SKM-1 (cell line): ENCODE results near the gene IL15RA.
"Not testable (repeated sequence)": the region's sequence is repeated elsewhere in the genome, so short reads cannot be mapped to it uniquely, and the experiment has no call there.

Experiments used
- DNase-seq: peaks from one replicate; lab custom pipeline; 2025; ENCODE audit not compliant: unreplicated experiment; lab: John Stamatoyannopoulos, UW

Gene IL15RA

DNA sequence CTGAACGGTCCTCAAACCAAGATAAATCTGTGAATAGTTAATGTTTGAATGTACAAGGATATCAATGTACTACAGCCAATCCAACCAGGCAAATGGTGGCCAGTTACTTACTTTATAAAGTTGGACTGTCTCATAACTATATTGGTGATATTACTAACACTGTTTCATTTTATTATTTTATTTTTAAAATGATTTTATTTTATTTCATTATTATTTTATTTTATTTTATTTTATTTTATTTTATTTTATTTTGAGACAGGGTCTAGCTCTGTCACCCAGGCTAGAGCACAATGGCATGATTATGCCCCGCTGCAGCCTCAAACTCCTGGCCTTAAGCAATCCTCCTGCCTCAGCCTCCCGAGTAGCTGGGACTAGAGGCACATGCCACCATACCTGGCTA is 6.8 kb downstream of the IL15RA start:
- no peak for DNase-seq

DNA sequence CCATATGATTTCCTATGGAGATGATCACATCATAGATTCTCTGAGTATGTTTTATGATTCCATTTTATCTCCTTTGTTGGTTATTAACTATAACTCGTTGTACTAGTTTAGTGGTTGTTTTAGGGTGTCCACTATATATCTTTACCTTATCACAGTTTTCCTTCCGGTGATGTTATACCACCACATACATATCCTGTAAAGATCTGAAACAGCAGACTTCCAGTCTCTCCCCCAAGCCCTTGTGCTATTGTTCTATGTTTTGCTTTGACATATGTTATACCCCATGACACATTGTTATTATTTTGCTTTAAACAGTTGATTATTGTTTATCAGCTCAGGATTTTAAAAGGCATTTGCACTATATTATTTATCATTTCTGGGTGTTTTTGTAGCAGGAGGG is 7.3 kb downstream of the IL15RA start:
- DNase-seq: no peak

DNA sequence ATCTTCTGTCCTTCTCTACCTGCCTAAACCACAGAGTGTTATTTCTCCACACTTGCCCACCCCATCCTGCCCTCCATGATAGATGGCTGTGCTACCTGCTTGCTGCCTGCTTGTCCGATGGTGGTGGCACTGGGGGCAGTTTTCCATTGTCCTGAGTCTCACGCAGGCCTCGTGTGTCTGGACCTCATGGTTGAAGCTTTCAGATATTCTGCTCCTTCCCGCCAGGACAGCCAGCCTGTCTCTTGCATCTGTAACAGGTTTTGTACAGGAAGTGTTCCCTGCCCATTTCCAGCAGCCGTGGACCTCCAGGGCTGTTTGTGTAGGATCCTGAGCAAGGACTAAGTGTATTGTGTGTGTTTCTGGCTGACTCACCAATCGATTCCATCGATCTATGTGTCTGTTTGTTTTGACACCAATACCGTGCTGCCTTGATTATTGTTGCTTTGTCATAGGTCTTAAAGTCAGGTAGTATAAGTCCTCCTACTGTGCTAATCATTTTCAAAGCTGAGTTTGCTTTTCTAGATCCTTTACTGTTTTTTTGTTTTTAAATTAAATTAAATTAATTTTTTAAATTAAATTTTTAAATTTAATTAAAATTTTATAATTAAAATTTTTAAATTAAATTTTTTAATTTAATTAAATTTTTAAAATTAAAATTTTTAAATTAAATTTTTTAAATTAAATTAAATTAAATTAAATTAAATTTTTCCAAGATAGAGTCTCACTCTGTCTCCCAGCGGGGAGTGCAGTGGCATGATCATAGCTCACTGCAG is 8.5 kb downstream of the IL15RA start:
- DNase-seq: no peak

DNA sequence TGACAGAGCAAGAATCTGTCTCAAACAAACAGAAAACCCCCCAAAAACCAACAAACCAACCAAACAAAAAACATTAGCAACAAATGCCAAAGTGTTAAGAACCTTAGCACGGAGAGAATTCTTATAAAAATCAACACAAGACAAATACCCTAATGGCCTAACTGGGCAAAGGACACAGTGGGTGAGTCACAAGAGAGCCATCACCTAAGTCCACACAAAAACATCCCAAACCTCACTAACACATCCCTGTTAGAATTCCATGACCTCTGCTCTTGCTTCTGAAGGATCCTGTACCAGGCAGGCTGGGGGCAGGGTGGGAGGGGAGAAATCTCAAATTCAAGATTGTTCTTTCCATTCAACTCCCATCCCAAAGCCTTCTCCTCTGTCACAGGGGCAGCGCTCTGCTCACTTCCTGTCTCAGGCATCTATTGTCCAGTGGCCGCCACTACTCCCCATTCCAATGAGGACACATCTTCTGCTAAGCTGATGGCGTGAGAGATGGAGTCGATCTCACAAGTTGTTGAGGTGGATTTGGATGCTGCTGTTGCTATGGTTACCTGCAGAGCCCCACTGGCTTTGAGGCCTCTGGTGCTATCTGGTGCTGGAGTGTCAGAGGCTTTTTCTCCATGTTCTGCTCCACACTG is 9.2 kb downstream of the IL15RA start:
- DNase-seq: no peak

DNA sequence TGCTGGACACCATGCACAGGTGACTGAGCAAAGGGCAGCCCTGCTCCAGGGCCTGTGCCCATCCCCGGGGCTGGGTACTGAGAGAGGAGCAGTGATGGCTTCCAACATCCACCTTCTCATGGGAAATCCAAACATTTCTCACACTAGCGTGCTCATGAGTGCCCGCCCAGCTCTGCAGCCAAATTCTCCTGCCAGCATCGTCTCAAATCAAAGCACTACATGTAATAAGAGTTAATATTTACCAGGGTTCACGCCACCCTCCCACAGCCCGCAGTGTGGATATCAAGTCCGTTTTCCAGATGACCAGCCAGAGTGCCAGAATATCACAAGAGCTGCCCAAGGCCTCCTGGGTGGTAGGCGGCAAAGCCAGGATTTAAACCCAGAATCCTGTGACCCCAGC is 12.1 kb downstream of the IL15RA start:
- DNase-seq: no peak

DNA sequence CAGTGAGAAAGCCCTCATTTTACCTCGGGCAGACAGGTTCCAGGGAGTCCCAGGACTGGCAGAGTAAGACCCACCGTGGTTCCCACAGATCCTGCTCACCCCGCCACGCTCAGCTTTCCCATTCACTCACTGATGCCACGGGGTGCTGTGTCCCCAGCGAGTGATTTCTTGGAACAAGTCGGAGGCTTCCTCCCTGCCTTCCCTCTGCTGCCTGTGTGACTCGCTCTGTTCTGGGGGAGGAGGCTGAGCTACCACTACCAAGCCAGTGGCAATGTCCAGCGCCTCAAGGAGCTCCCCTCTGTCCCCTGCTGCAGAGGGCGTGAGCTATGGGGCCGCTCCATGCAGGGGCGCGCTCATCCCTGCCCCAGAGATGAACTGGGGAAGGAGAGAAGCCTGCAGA is 12.6 kb downstream of the IL15RA start:
- no peak for DNase-seq

DNA sequence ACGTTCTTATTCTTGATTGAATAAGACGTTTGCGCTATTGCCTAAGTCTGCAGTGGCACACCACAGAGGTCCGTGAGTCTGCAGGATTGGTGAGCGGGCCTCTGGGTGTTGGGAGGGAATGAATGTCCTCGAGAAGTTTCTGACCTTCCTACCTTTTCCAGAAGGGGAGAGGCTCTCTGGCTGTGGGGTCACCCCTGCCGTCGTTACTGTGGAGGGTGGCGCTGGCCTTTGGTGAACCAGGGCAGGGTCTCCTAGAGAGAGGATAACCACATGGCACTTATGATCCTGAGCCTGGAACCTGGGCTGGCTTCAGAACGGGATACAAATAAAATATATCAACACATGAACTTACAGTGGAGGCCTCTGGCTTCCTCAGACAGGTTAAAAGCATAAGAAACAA is 13.8 kb downstream of the IL15RA start:
- no peak for DNase-seq

DNA sequence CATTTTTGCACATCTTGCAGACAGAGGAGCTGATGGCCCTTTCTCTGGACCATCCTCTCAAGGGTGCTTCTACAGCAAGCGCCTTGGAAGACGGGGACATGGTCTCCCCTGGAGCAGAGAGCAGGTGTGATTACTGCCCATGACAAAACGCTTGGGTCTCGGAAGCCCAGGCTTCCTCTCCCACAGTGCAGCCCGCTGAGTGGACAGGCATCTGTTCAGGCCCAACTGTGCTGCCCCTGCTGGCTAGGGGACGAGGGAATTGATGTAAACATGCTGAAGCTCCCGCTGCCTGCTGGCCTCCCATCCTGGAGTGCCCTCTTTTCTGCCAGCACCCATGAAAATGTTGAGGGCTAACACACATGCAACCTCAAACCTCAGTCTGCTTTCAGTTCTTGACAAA is 14.3 kb downstream of the IL15RA start:
- DNase-seq: no peak

DNA sequence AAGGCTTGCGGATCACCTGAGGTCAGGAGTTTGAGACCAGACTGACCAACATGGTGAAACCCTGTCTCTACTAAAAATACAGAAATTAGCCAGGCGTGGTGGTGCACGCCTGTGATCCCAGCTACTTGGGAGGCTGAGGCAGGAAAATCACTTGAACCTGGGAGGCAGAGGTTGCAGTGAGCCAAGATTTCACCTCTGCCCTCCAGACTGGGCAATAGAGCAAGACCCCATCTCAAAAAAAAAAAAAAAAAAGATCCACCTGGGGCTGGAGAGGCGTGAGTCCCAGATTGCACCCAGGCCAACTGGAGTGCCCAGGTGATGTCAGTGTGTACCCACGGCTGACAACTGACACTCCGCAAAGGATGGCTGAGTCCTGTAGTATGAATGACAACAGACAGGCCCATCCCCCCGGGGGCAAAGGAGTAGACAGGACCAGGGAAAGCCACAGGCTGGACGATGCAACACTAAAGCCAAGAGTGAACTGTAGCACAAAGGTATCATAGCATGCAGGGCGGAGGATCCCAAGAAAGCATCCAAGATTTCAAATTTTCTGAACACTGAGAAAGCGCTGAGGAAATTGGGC is 14.9 kb downstream of the IL15RA start:
- not testable (repeated sequence) for DNase-seq

DNA sequence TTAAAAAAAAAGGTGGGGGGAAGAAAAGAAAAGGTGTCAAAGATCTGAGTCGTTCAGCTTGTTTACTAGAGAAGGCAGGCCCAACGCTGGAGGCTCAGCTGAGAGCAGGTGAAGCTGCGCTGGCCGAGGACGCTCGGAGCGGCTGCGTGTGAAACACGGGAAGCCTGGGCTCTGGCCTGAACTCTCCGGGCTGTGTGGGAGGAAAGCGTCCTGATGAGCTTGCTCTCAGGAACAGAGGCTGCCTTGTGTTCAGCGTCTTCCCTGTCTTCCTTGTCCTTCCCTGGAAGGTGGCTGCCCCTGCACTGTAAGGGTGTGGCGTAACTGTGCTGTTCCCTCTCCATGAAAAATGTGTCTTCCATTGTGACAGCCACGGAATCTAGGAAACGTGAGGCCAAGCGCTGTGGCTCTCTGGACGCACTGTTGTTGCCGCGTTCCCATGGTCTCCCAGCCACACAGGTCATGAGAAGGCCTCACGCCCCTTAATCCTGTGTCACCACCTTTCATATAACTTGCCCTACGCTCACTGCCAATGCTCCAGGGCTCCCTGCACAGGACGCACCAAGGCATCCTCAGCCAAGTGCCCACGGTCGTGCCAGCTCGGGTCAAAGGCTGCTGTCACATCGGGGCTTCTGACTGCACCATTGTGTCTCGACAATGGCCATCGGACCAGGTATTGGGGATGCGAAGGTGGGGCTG is 15.8 kb downstream of the IL15RA start:
- DNase-seq: no peak

DNA sequence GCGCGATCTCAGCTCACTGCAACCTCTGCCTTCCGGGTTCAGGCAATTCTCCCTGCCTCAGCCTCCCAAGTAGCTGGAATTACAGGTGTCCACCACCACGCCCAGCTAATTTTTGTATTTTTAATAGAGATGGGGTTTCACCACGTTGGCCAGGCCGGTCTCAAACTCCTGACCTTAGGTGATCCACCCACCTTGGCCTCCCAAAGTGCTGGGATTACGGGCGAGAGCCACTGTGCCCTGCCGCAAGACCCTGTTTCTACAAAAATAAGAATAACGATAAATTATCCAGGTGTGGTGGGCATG is 16.4 kb downstream of the IL15RA start:
- not testable (repeated sequence) for DNase-seq

DNA sequence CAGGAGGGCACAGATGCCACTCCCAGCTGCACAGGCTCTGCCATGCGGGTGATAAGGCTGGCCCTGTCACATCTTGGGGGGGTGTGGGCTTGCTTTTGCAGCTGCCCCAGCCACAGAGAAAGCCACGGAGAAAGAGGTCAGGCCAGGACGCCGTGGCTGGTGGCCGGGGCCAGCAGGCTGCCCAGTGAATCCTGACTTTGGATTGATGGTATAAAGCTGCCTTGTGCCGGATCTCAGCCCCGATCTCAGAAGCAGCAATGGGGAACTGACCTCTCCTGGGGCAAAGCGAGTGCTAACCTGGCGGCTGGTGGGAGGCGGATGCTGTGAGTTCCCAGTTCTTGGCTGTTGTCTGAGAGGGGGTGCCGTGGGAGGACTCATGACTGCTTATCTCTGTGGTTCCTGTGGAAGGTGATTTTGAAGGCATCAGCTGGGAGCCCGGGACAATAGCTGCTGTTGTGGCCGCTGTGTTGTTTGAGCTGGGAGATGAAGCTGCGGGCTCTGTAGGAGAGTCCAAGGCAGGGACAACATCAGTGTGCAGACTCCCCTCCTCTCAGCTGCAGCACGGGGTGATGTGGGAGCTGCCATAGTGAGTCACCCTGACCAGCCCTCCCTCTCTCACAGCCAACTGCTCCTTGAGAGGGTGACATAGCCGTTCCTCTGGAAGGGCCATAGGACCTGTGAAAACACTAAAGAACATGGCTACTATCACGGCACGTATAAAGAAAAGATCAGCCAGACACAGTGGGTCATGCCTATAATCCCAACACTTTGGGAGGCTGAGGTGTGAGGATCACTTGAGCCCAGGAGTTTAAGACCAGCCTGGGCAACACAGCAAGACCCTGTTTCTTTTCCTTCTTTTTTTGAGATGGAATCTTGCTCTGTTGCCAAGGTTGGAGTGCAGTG is 17.0 kb downstream of the IL15RA start:
- no peak for DNase-seq

DNA sequence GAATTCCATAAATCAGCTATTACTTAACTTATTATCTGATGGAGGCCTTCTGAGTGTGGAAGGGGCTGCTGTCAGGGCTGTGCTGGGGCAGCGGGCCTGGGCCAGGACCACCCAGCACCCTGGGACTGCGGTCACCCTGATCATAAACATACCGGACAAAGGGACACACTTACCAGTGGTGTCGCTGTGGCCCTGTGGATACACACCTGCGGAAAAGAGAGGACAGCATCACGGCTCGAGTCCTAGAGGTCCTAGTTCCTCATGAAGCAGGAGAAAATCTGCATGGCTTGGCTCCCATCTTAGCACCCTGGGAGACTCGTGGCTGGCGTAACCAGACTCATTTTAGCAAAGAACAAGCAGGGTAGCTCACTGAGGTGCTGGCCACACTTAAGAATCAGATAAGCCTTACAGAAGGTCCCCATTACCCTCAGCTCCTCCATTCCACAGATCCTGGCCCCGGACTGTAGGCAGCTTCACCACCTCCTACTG is 17.7 kb downstream of the IL15RA start:
- no peak for DNase-seq

DNA sequence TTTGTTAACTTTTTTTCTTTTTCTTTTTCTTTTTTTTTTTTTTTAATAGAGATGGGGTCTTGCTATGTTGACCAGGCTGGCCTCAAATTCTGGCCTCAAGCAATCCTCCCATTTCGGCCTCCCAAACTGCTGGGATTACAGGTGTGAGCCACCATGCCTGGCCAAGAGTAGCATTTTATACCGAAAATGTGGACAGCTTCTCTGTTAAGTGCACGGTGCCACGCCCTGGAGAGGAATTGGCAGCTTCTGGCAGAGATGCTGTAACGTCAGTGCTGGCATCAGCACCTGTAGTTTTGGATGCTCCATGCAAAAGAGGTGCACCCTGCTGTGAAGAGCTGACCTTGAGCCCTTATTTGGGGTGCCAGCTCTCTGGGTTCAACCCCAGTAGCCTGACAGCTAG is 18.2 kb downstream of the IL15RA start:
- DNase-seq: no peak

DNA sequence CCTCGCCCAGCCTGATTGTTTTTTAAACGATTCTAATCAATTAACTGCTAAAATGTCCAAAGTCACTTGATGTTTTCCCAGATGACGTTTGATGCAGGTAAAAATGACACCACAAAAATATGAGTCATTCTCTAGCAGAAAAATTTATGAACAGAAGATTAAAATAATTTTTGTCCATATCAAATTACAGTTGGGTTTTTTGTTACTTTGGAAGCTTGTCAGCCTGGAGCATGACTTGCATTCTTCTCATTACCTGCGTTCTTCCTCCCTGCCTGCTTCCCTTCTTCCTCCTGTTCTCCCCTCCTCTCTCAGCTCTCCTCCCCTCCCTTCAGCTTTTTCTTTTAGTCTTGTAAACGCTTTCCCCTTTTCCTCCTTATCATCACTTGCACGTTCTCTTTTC is 18.7 kb downstream of the IL15RA start:
- DNase-seq: no peak

DNA sequence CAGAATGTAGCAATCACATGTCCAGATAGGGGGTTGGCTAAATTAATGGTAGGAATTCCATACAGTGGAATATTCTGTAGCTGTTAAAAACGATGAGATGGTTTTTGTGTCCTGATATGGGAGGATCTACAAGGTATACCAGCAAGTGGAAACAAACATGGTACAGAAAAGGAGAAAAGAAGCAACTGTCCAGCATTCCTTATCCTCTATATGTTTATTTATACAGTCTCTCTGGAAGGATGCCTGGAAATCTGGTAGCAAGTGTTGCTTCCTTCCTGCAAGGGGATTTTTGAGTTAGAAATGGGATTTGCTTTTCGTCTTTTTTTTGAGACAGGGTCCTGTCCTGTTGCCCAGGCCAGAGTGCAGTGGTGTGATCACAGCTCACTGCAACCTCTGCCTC is 19.3 kb downstream of the IL15RA start:
- DNase-seq: no peak

DNA sequence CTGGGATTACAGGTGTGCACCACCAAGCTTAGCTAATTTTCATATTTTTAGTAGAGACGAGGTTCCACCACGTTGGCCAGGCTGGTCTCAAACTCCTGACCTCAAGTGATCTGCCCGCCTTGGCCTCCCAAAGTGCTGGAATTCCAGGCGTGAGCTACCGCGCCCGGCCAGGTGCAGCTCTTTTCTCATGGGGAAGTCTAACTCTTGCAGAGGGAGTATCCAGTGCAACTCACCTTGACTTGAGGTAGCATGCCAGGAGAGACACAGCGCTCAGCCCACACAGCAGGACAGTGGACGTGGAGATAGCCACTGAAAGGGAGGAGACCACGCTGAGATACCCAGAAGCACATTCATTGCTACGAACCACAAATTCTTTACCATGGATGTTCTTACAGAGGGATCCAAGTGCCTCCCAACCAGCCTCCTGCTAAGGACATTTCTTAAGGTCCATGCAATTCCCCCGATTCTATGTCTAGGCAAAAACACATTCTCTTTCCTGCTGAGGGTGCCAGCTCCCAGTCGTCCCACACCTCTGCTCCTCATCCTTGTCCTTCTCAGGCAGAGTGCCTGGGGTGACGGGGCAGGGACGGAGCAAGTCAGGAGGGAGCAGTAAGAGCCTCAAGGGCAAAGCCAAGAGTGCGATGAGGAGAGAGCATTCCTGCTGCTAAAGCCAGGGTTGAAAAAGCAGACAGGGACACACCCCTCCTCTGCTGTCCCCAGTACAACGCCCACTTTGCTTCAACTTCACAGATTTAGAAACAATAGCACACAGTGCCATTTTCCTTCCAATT is 21.0 kb downstream of the IL15RA start:
- DNase-seq: no peak

DNA sequence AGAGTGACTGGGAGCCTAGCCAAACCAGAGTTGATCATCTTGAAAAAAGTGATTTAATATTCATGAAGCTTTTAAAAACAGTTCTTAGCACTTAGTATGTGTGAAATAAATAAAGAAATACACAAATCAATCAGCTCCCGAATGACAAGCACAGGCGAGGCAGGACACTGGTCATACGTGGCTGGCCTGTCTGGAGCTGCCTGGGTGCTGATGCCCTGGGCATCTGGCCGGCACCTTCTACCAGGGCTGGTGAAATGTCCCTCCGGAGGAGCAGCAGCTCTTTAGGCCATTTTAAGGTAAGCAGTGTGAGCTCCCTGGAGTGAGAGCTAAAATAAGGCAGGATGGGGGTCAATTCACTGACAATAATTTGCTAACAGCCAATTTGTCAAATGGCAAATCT is 23.7 kb downstream of the IL15RA start:
- no peak for DNase-seq

DNA sequence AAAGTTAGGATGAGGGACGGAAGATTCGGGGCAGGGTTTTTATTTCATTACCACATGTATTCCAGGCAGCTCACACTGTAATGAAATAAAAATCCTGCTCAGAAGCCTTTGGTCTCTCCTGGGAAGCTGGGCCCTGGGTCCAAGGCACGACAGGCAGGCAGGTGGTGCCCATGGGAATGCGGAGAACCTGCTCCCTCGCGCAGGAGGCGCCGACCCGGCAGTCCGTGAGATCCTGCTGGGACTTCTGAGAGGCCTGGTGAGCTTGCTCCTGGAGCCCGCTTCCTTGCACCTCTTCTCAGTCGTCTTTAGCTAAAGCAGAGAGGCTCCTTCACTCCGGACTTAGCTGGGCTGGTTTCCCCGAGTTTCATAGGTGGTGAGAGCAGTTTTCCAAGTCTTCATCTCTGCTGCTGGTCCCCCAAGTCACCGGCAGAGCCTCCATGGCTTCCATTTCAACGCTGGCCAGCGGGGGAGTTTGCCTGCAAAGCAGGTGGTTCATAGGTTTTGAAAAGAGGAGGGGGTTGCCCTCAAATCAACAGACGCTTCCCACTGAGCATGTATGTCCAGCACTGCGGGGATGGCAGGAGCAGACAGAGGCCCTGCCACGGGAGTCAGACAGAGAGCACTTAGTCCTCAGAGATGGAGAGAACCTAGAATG is 24.5 kb downstream of the IL15RA start:
- DNase-seq: no peak
